Astrocyte of the spinal cord (primary cell): ENCODE results near the gene ALK.

Source experiments
- DNase-seq: peaks from one replicate; pipeline ENCODE4 v3.0.0; 2011; ENCODE audit warnings: low read depth, low spot score
- H3K4me3 ChIP-seq: 2 replicates; pipeline ENCODE4 v1.5.1; 2011; ENCODE audit warnings: low read depth, mild to moderate bottlenecking, low read length, moderate library complexity
- CTCF ChIP-seq: IDR thresholded peaks from 2 replicates; pipeline ENCODE4 v1.5.1; 2012; ENCODE audit warnings: low read depth, mild to moderate bottlenecking, low read length, inconsistent platforms
- in situ Hi-C: cut with HindIII; loops from 2 replicates; pipeline ENCODE4 v1.10.0; 2017; ENCODE audit warnings: low sequenced_read_pairs

Gene ALK

GRCh38 chr2:29723255-29724001 lies 198.0 kb downstream of the ALK start:
- H3K4me3 ChIP-seq: no peak overlapping the region
- DNase-seq: no peak
- no peak for TF ChIP-seq CTCF
- in situ Hi-C loops: no loop called here

GRCh38 chr2:29719639-29720038 lies 201.7 kb downstream of the ALK start:
- DNase-seq: no peak
- TF ChIP-seq CTCF: no peak
- no peak overlapping the region for H3K4me3 ChIP-seq
- in situ Hi-C loops: no loop called here

GRCh38 chr2:29718076-29718686 lies 203.2 kb downstream of the ALK start:
- in situ Hi-C loops: no loop called here
- no peak overlapping the region for H3K4me3 ChIP-seq
- TF ChIP-seq CTCF: no peak
- DNase-seq: no peak

- H3K4me3 ChIP-seq: no peak overlapping the region
- no peak for TF ChIP-seq CTCF
- in situ Hi-C loops: no loop called here
- DNase-seq: no peak
Observed at GRCh38 chr2:29715655-29716054, 205.7 kb downstream of the ALK start.

GRCh38 chr2:29714333-29714732 lies 207.1 kb downstream of the ALK start:
- no peak for TF ChIP-seq CTCF
- in situ Hi-C loops: no loop called here
- no peak overlapping the region for H3K4me3 ChIP-seq
- no peak for DNase-seq

- TF ChIP-seq CTCF: no peak
- H3K4me3 ChIP-seq: no peak overlapping the region
- in situ Hi-C loops: no loop called here
- DNase-seq: peak; percentile 1
Observed at GRCh38 chr2:29706171-29706720, 215.1 kb downstream of the ALK start.
